ENCODE data around the gene SERPINB6.

DNA sequence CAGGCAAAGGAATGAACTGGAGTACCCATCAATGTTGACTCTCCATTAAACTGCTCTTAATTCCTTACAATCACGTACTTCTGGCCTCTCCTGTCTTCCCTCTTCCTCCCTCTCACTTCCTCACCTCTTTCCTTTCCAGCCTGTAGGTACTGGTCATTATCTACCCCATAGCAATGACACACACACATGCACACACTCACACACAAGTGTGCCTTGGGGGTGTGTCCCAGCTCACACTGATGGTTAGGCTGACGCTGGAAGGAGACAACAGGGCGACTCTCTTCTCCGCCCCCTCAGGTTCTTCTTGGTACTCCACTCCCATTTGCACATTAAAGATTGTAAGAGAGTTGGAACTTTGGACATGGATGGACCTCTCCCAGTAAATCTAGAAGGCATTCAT is 54.3 kb downstream of the SERPINB6 start:
- TF ChIP-seq, protein P1, sequence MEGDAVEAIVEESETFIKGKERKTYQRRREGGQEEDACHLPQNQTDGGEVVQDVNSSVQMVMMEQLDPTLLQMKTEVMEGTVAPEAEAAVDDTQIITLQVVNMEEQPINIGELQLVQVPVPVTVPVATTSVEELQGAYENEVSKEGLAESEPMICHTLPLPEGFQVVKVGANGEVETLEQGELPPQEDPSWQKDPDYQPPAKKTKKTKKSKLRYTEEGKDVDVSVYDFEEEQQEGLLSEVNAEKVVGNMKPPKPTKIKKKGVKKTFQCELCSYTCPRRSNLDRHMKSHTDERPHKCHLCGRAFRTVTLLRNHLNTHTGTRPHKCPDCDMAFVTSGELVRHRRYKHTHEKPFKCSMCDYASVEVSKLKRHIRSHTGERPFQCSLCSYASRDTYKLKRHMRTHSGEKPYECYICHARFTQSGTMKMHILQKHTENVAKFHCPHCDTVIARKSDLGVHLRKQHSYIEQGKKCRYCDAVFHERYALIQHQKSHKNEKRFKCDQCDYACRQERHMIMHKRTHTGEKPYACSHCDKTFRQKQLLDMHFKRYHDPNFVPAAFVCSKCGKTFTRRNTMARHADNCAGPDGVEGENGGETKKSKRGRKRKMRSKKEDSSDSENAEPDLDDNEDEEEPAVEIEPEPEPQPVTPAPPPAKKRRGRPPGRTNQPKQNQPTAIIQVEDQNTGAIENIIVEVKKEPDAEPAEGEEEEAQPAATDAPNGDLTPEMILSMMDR (IDR thresholded peaks at IDR 0.05; ENCODE audit: insufficient read depth, low read length) = no peak
- no peak for TF ChIP-seq GABPA (IDR thresholded peaks at IDR 0.05; ENCODE audit: low read depth)
- TF ChIP-seq, protein P2, sequence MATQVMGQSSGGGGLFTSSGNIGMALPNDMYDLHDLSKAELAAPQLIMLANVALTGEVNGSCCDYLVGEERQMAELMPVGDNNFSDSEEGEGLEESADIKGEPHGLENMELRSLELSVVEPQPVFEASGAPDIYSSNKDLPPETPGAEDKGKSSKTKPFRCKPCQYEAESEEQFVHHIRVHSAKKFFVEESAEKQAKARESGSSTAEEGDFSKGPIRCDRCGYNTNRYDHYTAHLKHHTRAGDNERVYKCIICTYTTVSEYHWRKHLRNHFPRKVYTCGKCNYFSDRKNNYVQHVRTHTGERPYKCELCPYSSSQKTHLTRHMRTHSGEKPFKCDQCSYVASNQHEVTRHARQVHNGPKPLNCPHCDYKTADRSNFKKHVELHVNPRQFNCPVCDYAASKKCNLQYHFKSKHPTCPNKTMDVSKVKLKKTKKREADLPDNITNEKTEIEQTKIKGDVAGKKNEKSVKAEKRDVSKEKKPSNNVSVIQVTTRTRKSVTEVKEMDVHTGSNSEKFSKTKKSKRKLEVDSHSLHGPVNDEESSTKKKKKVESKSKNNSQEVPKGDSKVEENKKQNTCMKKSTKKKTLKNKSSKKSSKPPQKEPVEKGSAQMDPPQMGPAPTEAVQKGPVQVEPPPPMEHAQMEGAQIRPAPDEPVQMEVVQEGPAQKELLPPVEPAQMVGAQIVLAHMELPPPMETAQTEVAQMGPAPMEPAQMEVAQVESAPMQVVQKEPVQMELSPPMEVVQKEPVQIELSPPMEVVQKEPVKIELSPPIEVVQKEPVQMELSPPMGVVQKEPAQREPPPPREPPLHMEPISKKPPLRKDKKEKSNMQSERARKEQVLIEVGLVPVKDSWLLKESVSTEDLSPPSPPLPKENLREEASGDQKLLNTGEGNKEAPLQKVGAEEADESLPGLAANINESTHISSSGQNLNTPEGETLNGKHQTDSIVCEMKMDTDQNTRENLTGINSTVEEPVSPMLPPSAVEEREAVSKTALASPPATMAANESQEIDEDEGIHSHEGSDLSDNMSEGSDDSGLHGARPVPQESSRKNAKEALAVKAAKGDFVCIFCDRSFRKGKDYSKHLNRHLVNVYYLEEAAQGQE (IDR thresholded peaks at IDR 0.05; ENCODE audit: insufficient replicate concordance, low read depth) = no peak
- no peak for TF ChIP-seq POLR2AphosphoS5 (IDR thresholded peaks at IDR 0.05; ENCODE audit: low read depth)
- no peak for TF ChIP-seq SPI1 (IDR thresholded peaks at IDR 0.05; ENCODE audit: borderline replicate concordance, low read depth)

Measured in HL-60 (cell line).